MM.1S (cell line): Measurements from ENCODE around the gene ZNF366.

ENCODE experiments used
- DNase-seq: peaks from one replicate; pipeline ENCODE4 v3.0.0-alpha.2; 2015
- H2AFZ ChIP-seq: fragments of 300-600 bp; sonication (generic); 2 replicates; pipeline ENCODE4 v1.6.0; 2016; ENCODE audit warnings: antibody characterized with exemption, low read length
- H3F3A ChIP-seq: fragments of 300-600 bp; sonication (generic); 2 replicates; pipeline ENCODE4 v1.6.1; 2016; ENCODE audit warnings: mild to moderate bottlenecking, antibody characterized with exemption, low read length, moderate library complexity, mixed read lengths; ENCODE audit not compliant: insufficient read depth
- H3K27ac ChIP-seq: fragments of 300-600 bp; sonication (generic); 2 replicates; pipeline ENCODE4 v1.5.1; 2016; ENCODE audit warnings: mild to moderate bottlenecking, low read length
- H3K27me3 ChIP-seq: fragments of 300-600 bp; sonication (generic); replicated peaks from 2 replicates; pipeline ENCODE4 v1.6.0; 2016; ENCODE audit warnings: low read length; ENCODE audit not compliant: insufficient read depth
- H3K36me3 ChIP-seq: fragments of 300-600 bp; sonication (generic); replicated peaks from 2 replicates; pipeline ENCODE4 v1.6.1; 2016; ENCODE audit warnings: mild to moderate bottlenecking, low read length, mixed read lengths; ENCODE audit not compliant: insufficient read depth
- H3K4me1 ChIP-seq: fragments of 300-600 bp; sonication (generic); 2 replicates; pipeline ENCODE4 v1.6.1; 2016; ENCODE audit warnings: low read length, mixed read lengths
- H3K4me2 ChIP-seq: fragments of 300-600 bp; sonication (generic); 2 replicates; pipeline ENCODE4 v1.6.0; 2016; ENCODE audit warnings: low read depth, low read length
- H3K4me3 ChIP-seq: fragments of 300-600 bp; sonication (generic); 2 replicates; pipeline ENCODE4 v1.5.1; 2016; ENCODE audit warnings: low read length, mixed read lengths
- H3K79me2 ChIP-seq: fragments of 300-600 bp; sonication (generic); 2 replicates; pipeline ENCODE4 v1.6.1; 2016; ENCODE audit warnings: mixed run types, low read length, mixed read lengths
- H3K9ac ChIP-seq: fragments of 300-600 bp; sonication (generic); 2 replicates; pipeline ENCODE4 v1.6.1; 2016; ENCODE audit warnings: low read length, mixed read lengths
- H3K9me2 ChIP-seq: fragments of 300-600 bp; sonication (generic); replicated peaks from 2 replicates; pipeline ENCODE4 v1.6.1; 2016; ENCODE audit warnings: mild to moderate bottlenecking, low read length, mixed read lengths; ENCODE audit not compliant: insufficient read depth
- H3K9me3 ChIP-seq: fragments of 300-600 bp; sonication (generic); replicated peaks from 2 replicates; pipeline ENCODE4 v1.6.1; 2016; ENCODE audit warnings: mild to moderate bottlenecking, low read length, mixed read lengths; ENCODE audit not compliant: insufficient read depth
- H4K20me1 ChIP-seq: fragments of 300-600 bp; sonication (generic); 2 replicates; pipeline ENCODE4 v1.6.1; 2016; ENCODE audit warnings: mild to moderate bottlenecking, low read length, moderate library complexity, mixed read lengths; ENCODE audit not compliant: insufficient read depth
- CTCF ChIP-seq: fragments of 300-600 bp; sonication (generic); IDR thresholded peaks from 2 replicates; pipeline ENCODE4 v1.5.1; 2016; ENCODE audit warnings: antibody characterized with exemption, low read length, mixed read lengths
- EZH2 ChIP-seq: fragments of 300-600 bp; sonication (generic); optimal IDR thresholded peaks from 2 replicates; pipeline ENCODE3; 2017; ENCODE audit warnings: low read depth, mild to moderate bottlenecking, antibody characterized with exemption, low read length, mixed read lengths
- EZH2phosphoT487 ChIP-seq: fragments of 300-600 bp; sonication (generic); IDR thresholded peaks from 2 replicates; pipeline ENCODE4 v1.6.1; 2018; ENCODE audit warnings: antibody characterized with exemption, low read length

Gene ZNF366

GRCh38 chr5:72511366-72511765, 4.2 kb upstream of the ZNF366 start:
- Histone ChIP-seq H3K4me3 (no peak overlapping the region), H3K27ac (no peak overlapping the region), H3K9me2 (no peaks in the 10 kb centered on the region), H3K9ac (no peak overlapping the region), H3K79me2 (no peaks in the 10 kb centered on the region), H3K4me1 (no peaks in the 10 kb centered on the region), H4K20me1 (no peaks in the 10 kb centered on the region), H3K4me2 (no peak overlapping the region), H3K9me3 (no peaks in the 10 kb centered on the region), H3F3A (no peaks in the 10 kb centered on the region), H2AFZ (no peak overlapping the region), H3K27me3 (no peaks in the 10 kb centered on the region), H3K36me3 (no peaks in the 10 kb centered on the region)
- DNase-seq, result no peak
- TF ChIP-seq CTCF (no peak), EZH2phosphoT487 (no peak), EZH2 (no peak)

GRCh38 chr5:72510610-72511181, 3.5 kb upstream of the ZNF366 start:
- Histone ChIP-seq H3K27me3 (no peaks in the 10 kb centered on the region), H3K9me3 (no peaks in the 10 kb centered on the region), H4K20me1 (no peaks in the 10 kb centered on the region), H3K79me2 (no peaks in the 10 kb centered on the region), H3K36me3 (no peaks in the 10 kb centered on the region), H3K4me2 (no peak overlapping the region), H3K4me3 (no peak overlapping the region), H3K4me1 (no peaks in the 10 kb centered on the region), H3K27ac (no peak overlapping the region), H3F3A (no peaks in the 10 kb centered on the region), H2AFZ (no peak overlapping the region), H3K9me2 (no peaks in the 10 kb centered on the region), H3K9ac (no peak overlapping the region)
- no peak for DNase-seq
- TF ChIP-seq CTCF (no peak), EZH2phosphoT487 (no peak), EZH2 (no peak)

- Histone ChIP-seq H3K4me1 (no peaks in the 10 kb centered on the region), H3K27ac (no peak overlapping the region), H3K27me3 (no peaks in the 10 kb centered on the region), H3F3A (no peaks in the 10 kb centered on the region), H2AFZ (no peak overlapping the region), H3K9me2 (no peaks in the 10 kb centered on the region), H3K4me2 (no peak overlapping the region), H3K4me3 (no peak overlapping the region), H3K79me2 (no peaks in the 10 kb centered on the region), H3K9ac (no peak overlapping the region), H3K36me3 (no peaks in the 10 kb centered on the region), H3K9me3 (no peaks in the 10 kb centered on the region), H4K20me1 (no peaks in the 10 kb centered on the region)
- TF ChIP-seq EZH2 (no peak), CTCF (no peak), EZH2phosphoT487 (no peak)
- no peak for DNase-seq
Observed at GRCh38 chr5:72509401-72509800, 2.2 kb upstream of the ZNF366 start.
